Measurements from ENCODE around the gene GNG2.

DNA sequence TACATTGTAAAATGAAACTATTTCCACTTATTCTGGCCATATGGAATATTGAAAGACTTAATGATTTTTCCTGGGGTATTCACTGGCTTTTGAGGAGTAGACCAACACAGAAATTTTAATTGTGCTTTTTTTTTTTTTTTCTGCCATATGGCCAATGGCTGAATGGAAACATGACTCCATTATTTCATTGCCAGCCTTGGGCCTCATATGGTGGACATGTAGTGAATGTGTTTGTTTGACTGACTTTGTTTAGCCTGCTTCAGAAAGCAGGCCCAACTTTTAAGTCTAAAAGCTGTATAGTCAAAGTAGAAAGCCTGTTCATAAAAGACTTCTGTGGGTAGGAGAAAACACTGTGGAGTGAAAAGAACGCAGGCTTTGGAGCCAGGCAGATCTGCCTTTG lies 2.4 kb downstream of the GNG2 start:
- TF ChIP-seq, protein P1, sequence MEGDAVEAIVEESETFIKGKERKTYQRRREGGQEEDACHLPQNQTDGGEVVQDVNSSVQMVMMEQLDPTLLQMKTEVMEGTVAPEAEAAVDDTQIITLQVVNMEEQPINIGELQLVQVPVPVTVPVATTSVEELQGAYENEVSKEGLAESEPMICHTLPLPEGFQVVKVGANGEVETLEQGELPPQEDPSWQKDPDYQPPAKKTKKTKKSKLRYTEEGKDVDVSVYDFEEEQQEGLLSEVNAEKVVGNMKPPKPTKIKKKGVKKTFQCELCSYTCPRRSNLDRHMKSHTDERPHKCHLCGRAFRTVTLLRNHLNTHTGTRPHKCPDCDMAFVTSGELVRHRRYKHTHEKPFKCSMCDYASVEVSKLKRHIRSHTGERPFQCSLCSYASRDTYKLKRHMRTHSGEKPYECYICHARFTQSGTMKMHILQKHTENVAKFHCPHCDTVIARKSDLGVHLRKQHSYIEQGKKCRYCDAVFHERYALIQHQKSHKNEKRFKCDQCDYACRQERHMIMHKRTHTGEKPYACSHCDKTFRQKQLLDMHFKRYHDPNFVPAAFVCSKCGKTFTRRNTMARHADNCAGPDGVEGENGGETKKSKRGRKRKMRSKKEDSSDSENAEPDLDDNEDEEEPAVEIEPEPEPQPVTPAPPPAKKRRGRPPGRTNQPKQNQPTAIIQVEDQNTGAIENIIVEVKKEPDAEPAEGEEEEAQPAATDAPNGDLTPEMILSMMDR (conservative IDR thresholded peaks at IDR 0.05; ENCODE audit: low read length) = no peak
- TF ChIP-seq EZH2phosphoT487 (IDR thresholded peaks at IDR 0.05; ENCODE audit: borderline replicate concordance, low read depth, low read length) = no peak

All from OCI-LY7 (cell line).